ENCODE results near the gene KANSL1.

KANSL1 gene

GRCh38 chr17:46120537-46120936, 72.7 kb downstream of the KANSL1 start:
- no peak for TF ChIP-seq REST (IDR thresholded peaks at IDR 0.05; ENCODE audit: insufficient read depth in 1 of 2, low read depth in 2 of 2, low read length in 2 of 2)
- no peak for TF ChIP-seq TAF1 (IDR thresholded peaks at IDR 0.05; ENCODE audit: borderline replicate concordance, insufficient read depth, low read length)
- TF ChIP-seq SIN3A (IDR thresholded peaks at IDR 0.05; ENCODE audit: borderline replicate concordance, insufficient read depth, low read length): no peak
- TF ChIP-seq POLR2AphosphoS5 (IDR thresholded peaks at IDR 0.05; ENCODE audit: low read depth, low read length): no peak
- no peak for TF ChIP-seq FOXP2 (optimal IDR thresholded peaks at IDR 0.05; ENCODE audit: borderline replicate concordance, extremely low read depth, extremely low read length, insufficient read depth)

GRCh38 chr17:46120078-46120477, 73.2 kb downstream of the KANSL1 start:
- no peak for TF ChIP-seq TAF1 (IDR thresholded peaks at IDR 0.05; ENCODE audit: borderline replicate concordance, insufficient read depth, low read length)
- TF ChIP-seq SIN3A (IDR thresholded peaks at IDR 0.05; ENCODE audit: borderline replicate concordance, insufficient read depth, low read length): no peak
- TF ChIP-seq REST (IDR thresholded peaks at IDR 0.05; ENCODE audit: insufficient read depth in 1 of 2, low read depth in 2 of 2, low read length in 2 of 2): no peak
- TF ChIP-seq POLR2AphosphoS5 (IDR thresholded peaks at IDR 0.05; ENCODE audit: low read depth, low read length): no peak
- TF ChIP-seq FOXP2 (optimal IDR thresholded peaks at IDR 0.05; ENCODE audit: borderline replicate concordance, extremely low read depth, extremely low read length, insufficient read depth): no peak

GRCh38 chr17:46118964-46119363, 74.3 kb downstream of the KANSL1 start:
- TF ChIP-seq FOXP2 (optimal IDR thresholded peaks at IDR 0.05; ENCODE audit: borderline replicate concordance, extremely low read depth, extremely low read length, insufficient read depth) (no peak), TAF1 (IDR thresholded peaks at IDR 0.05; ENCODE audit: borderline replicate concordance, insufficient read depth, low read length) (no peak), SIN3A (IDR thresholded peaks at IDR 0.05; ENCODE audit: borderline replicate concordance, insufficient read depth, low read length) (no peak), POLR2AphosphoS5 (IDR thresholded peaks at IDR 0.05; ENCODE audit: low read depth, low read length) (no peak)

GRCh38 chr17:46117850-46118696, 75.2 kb downstream of the KANSL1 start:
- no peak for TF ChIP-seq POLR2AphosphoS5 (IDR thresholded peaks at IDR 0.05; ENCODE audit: low read depth, low read length)
- no peak for TF ChIP-seq SIN3A (IDR thresholded peaks at IDR 0.05; ENCODE audit: borderline replicate concordance, insufficient read depth, low read length)
- no peak for TF ChIP-seq REST (IDR thresholded peaks at IDR 0.05; ENCODE audit: insufficient read depth in 1 of 2, low read depth in 2 of 2, low read length in 2 of 2)
- no peak for TF ChIP-seq FOXP2 (optimal IDR thresholded peaks at IDR 0.05; ENCODE audit: borderline replicate concordance, extremely low read depth, extremely low read length, insufficient read depth)
- TF ChIP-seq TAF1 (IDR thresholded peaks at IDR 0.05; ENCODE audit: borderline replicate concordance, insufficient read depth, low read length): no peak

- TF ChIP-seq POLR2AphosphoS5 (IDR thresholded peaks at IDR 0.05; ENCODE audit: low read depth, low read length): no peak
- no peak for TF ChIP-seq SIN3A (IDR thresholded peaks at IDR 0.05; ENCODE audit: borderline replicate concordance, insufficient read depth, low read length)
- TF ChIP-seq FOXP2 (optimal IDR thresholded peaks at IDR 0.05; ENCODE audit: borderline replicate concordance, extremely low read depth, extremely low read length, insufficient read depth): no peak
These were observed 76.1 kb downstream of the KANSL1 start for GRCh38 chr17:46117117-46117516.

GRCh38 chr17:46115699-46116098, 77.5 kb downstream of the KANSL1 start:
- TF ChIP-seq REST (IDR thresholded peaks at IDR 0.05; ENCODE audit: insufficient read depth in 1 of 2, low read depth in 2 of 2, low read length in 2 of 2) (no peak), POLR2AphosphoS5 (IDR thresholded peaks at IDR 0.05; ENCODE audit: low read depth, low read length) (no peak), SIN3A (IDR thresholded peaks at IDR 0.05; ENCODE audit: borderline replicate concordance, insufficient read depth, low read length) (no peak)
